Smooth muscle cell (in vitro differentiated cells): ENCODE measurements around the gene AVEN. TPM values are rescaled to one million over a fixed set of nuclear protein-coding genes. Genes with fewer than 3 reads are reported as not detected.

Source experiments
- DNase-seq: peaks from one replicate; lab custom pipeline; 2025; ENCODE audit not compliant: unreplicated experiment; lab: John Stamatoyannopoulos, UW
- H2AFZ ChIP-seq: fragments of 200-600 bp; sonication (generic); 2 replicates; pipeline ENCODE4 v1.6.0; 2016; ENCODE audit warnings: antibody characterized with exemption, low read depth, mild to moderate bottlenecking
- H3F3A ChIP-seq: fragments of 200-600 bp; sonication (generic); 2 replicates; pipeline ENCODE4 v1.6.0; 2017; ENCODE audit warnings: antibody characterized with exemption, low read depth
- H3K27ac ChIP-seq: fragments of 200-600 bp; sonication (generic); 2 replicates; pipeline ENCODE4 v1.5.1; 2016; ENCODE audit warnings: low read depth, mild to moderate bottlenecking
- H3K27me3 ChIP-seq: fragments of 200-600 bp; sonication (generic); 2 replicates; pipeline ENCODE4 v1.6.1; 2016; ENCODE audit warnings: low read depth, mild to moderate bottlenecking
- H3K36me3 ChIP-seq: fragments of 200-600 bp; sonication (generic); 2 replicates; pipeline ENCODE4 v1.5.1; 2016; ENCODE audit warnings: low read depth
- H3K4me1 ChIP-seq: fragments of 200-600 bp; sonication (generic); 2 replicates; pipeline ENCODE4 v1.5.1; 2016; ENCODE audit warnings: low read depth
- H3K4me2 ChIP-seq: fragments of 200-600 bp; sonication (generic); 2 replicates; pipeline ENCODE4 v1.6.0; 2016; ENCODE audit warnings: mild to moderate bottlenecking
- H3K4me3 ChIP-seq: fragments of 200-600 bp; sonication (generic); 2 replicates; pipeline ENCODE4 v1.5.1; 2016; ENCODE audit warnings: mild to moderate bottlenecking
- H3K79me2 ChIP-seq: fragments of 200-600 bp; sonication (generic); 2 replicates; pipeline ENCODE4 v1.6.0; 2016; ENCODE audit warnings: low read depth, mild to moderate bottlenecking
- H3K9ac ChIP-seq: fragments of 200-600 bp; sonication (generic); 2 replicates; pipeline ENCODE4 v1.6.0; 2016; ENCODE audit warnings: low read depth
- H3K9me3 ChIP-seq: fragments of 200-600 bp; sonication (generic); replicated peaks from 2 replicates; pipeline ENCODE4 v1.5.1; 2016; ENCODE audit warnings: low read depth
- H4K20me1 ChIP-seq: fragments of 200-600 bp; sonication (generic); 2 replicates; pipeline ENCODE4 v1.6.0; 2016; ENCODE audit warnings: low read depth
- CTCF ChIP-seq: fragments of 200-600 bp; sonication (generic); IDR thresholded peaks from 2 replicates; pipeline ENCODE4 v1.5.1; 2017; ENCODE audit warnings: borderline replicate concordance, mild to moderate bottlenecking, antibody characterized with exemption; ENCODE audit not compliant: insufficient read depth, poor library complexity, severe bottlenecking
- WGBS: methylation state at CpG from one replicate; pipeline ENCODE4 v1.1.7; 2016; ENCODE audit warnings: low lambda C conversion rate; 5-methylcytosine and 5-hydroxymethylcytosine counted together
- polyA plus RNA-seq: library from polyadenylated mRNA; unstranded; fragments of >200 nt; fragmentation: Nextera tagmentation; extraction: Ambion mirVana; gene quantifications from 2 replicates; pipeline ENCODE4 v1.2.1, GENCODE V29; 2016
- total RNA-seq: library from RNA; depleted of rRNA; stranded (reverse); fragments of >200 nt; gene quantifications from 2 replicates; pipeline ENCODE4 v1.2.3, GENCODE V29; 2014

The AVEN gene
- total and polyA plus RNA-seq, 2 experiments from 2014 or later, result 10.6 to 15.7 TPM

GRCh38 chr15:34038023-34038870 is 757 bp downstream of the AVEN start:
- Histone ChIP-seq H3K9ac (peak overlapping the region; percentile 61), H3K36me3 (no peaks in the 10 kb centered on the region), H3K27me3 (no peaks in the 10 kb centered on the region), H4K20me1 (no peaks in the 10 kb centered on the region), H3K4me3 (peak overlapping the region; percentile 63), H3K4me1 (peaks cover 6% of the 10 kb centered on the region), H3K4me2 (peak overlapping the region; percentile 89), H3K9me3 (no peaks in the 10 kb centered on the region), H3F3A (no peaks in the 10 kb centered on the region), H3K27ac (peak overlapping the region; percentile 58), H3K79me2 (peaks cover 12% of the 10 kb centered on the region), H2AFZ (peak overlapping the region; percentile 73)
- 2% methylated on average over 44 of the region's 70 CpGs for WGBS
- DNase-seq, result peak; percentile 49
- no peak for TF ChIP-seq CTCF

- Histone ChIP-seq H3K4me2 (no peak overlapping the region), H3K79me2 (peaks cover 19% of the 10 kb centered on the region), H3K27ac (no peak overlapping the region), H3K4me3 (no peak overlapping the region), H3K36me3 (no peaks in the 10 kb centered on the region), H3F3A (no peaks in the 10 kb centered on the region), H2AFZ (no peak overlapping the region), H4K20me1 (no peaks in the 10 kb centered on the region), H3K4me1 (no peaks in the 10 kb centered on the region), H3K9me3 (no peaks in the 10 kb centered on the region), H3K27me3 (no peaks in the 10 kb centered on the region), H3K9ac (no peak overlapping the region)
- 95% methylated on average over 10 of the region's 10 CpGs for WGBS
- DNase-seq, result no peak
- no peak for TF ChIP-seq CTCF
Measured at GRCh38 chr15:34031987-34032760, 6.8 kb downstream of the AVEN start.

GRCh38 chr15:34027606-34028005 is 11.4 kb downstream of the AVEN start:
- Histone ChIP-seq H3K9me3 (no peaks in the 10 kb centered on the region), H3K9ac (no peak overlapping the region), H3K36me3 (no peaks in the 10 kb centered on the region), H3K4me2 (no peak overlapping the region), H3K4me1 (peaks cover 3% of the 10 kb centered on the region), H3K4me3 (no peak overlapping the region), H3F3A (no peaks in the 10 kb centered on the region), H2AFZ (no peak overlapping the region), H3K27ac (no peak overlapping the region), H3K79me2 (peaks cover 9% of the 10 kb centered on the region), H4K20me1 (no peaks in the 10 kb centered on the region), H3K27me3 (no peaks in the 10 kb centered on the region)
- no peak for TF ChIP-seq CTCF
- DNase-seq, result no peak
- 64% methylated on average over 3 of the region's 3 CpGs for WGBS
